Measurements from ENCODE around the gene TCF23.
"Not testable (repeated sequence)": the region's sequence is repeated elsewhere in the genome, so short reads cannot be mapped to it uniquely, and the experiment has no call there.

TCF23 gene

GRCh38 chr2:27185331-27186026, 36.7 kb downstream of the TCF23 start:
- H3K27me3 ChIP-seq (ENCODE audit: insufficient read depth, low read depth, severe bottlenecking), result no peaks in the 10 kb centered on the region
- no peak for TF ChIP-seq CTCF (IDR thresholded peaks at IDR 0.05; ENCODE audit: low read depth, low read length)
- H3K4me3 ChIP-seq (ENCODE audit: low read depth, low read length), result no peak overlapping the region
- H3K27ac ChIP-seq, result peak overlapping the region; percentile 39
- DNase-seq, result peak; percentile 56
- no peaks in the 10 kb centered on the region for H3K36me3 ChIP-seq
- no peaks in the 10 kb centered on the region for H3K9me3 ChIP-seq (ENCODE audit: severe bottlenecking)

DNA sequence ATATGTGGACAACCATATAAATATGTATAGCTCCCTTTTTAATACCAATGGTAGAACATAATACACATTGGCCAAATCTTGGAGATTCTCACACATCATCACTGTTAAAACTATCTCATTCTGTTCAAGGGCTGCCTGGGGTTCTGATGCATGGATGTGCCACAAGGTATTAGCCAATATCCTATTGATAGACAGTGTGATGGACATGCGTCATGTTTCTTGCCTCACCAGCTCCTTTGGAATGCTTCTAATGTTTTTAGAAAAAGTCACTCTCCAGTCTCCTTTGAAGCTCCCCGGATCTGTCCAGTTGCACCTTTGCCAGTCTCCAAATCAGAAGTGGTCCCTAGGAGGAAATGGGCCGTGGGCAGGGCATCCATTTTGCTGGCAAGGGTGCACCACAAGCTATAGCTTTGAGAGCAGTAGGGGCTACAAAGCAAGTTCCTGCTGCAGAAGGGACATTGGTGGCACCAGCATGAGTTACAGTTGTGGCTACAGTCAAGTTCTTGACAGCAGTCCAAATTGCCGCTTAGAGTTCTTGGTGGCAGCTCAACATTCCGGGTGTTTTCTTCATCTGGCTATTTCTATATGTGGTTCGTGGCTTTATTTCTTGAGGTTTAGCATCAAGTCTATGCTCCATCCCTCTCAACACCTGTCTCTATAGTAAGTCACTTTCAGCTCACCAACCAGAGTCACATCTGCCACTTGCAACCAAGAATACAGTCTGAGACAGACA, 38.0 kb downstream of the TCF23 start:
- TF ChIP-seq CTCF (IDR thresholded peaks at IDR 0.05; ENCODE audit: low read depth, low read length), result no peak

GRCh38 chr2:27189989-27190388, 41.2 kb downstream of the TCF23 start:
- H3K27me3 ChIP-seq (ENCODE audit: insufficient read depth, low read depth, severe bottlenecking), result no peaks in the 10 kb centered on the region
- no peak overlapping the region for H3K4me3 ChIP-seq (ENCODE audit: low read depth, low read length)

More for the DNA sequence above, 38.0 kb downstream of the TCF23 start:
- Histone ChIP-seq H3K36me3 (no peaks in the 10 kb centered on the region), H3K9me3 (ENCODE audit: severe bottlenecking) (no peaks in the 10 kb centered on the region), H3K27ac (no peak overlapping the region), H3K27me3 (ENCODE audit: insufficient read depth, low read depth, severe bottlenecking) (no peaks in the 10 kb centered on the region), H3K4me3 (ENCODE audit: low read depth, low read length) (no peak overlapping the region)
- DNase-seq, result no peak

GRCh38 chr2:27191070-27191829, 42.4 kb downstream of the TCF23 start:
- H3K27me3 ChIP-seq (ENCODE audit: insufficient read depth, low read depth, severe bottlenecking), result no peaks in the 10 kb centered on the region
- peak; percentile 81 for TF ChIP-seq CTCF (IDR thresholded peaks at IDR 0.05; ENCODE audit: low read depth, low read length)
- H3K36me3 ChIP-seq, result no peaks in the 10 kb centered on the region
- H3K4me3 ChIP-seq (ENCODE audit: low read depth, low read length), result no peak overlapping the region
- no peak overlapping the region for H3K27ac ChIP-seq
- no peaks in the 10 kb centered on the region for H3K9me3 ChIP-seq (ENCODE audit: severe bottlenecking)
- DNase-seq, result peak; percentile 80

More at GRCh38 chr2:27189989-27190388, 41.2 kb downstream of the TCF23 start:
- no peak for DNase-seq
- Histone ChIP-seq H3K36me3 (no peaks in the 10 kb centered on the region), H3K9me3 (ENCODE audit: severe bottlenecking) (no peaks in the 10 kb centered on the region), H3K27ac (no peak overlapping the region)
- TF ChIP-seq CTCF (IDR thresholded peaks at IDR 0.05; ENCODE audit: low read depth, low read length), result no peak

DNA sequence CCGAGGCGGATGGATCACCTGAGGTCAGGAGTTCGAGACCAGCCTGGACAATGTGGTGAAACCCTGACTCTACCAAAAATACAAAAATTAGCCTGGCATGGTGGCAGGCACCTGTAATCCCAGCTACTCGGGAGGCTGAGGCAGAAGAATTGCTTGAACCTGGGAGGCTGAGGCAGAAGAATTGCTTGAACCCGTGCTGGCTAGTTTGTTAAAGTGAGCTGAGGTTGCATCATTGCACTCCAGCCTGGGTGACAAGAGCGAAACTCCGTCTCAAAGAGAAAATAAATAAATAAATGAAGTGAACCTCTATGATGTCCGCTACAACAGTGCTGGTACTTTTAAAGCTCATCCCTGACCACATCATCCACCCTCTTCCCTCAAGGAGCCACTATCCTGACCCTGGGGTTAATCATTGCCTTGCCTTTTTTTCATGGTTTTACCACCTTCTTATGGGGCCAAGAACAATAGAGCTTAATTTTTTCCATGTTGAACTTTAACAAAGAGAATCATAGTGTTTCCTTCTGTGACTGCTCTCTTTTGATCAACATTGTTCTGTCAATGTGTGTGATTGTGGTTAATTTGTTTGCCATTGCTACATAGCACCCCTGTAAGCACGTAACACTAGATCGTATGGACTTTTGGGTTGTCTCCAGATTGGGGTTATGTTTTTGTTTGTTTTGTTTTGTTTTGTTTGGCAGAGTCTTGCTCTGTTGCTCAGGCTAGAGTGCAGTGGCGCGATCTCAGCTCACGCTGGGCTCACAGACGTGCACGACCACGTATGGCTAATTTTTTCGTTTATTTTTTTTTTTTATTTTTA, 45.9 kb downstream of the TCF23 start:
- Histone ChIP-seq H3K27ac (no peak overlapping the region), H3K9me3 (ENCODE audit: severe bottlenecking) (no peaks in the 10 kb centered on the region), H3K4me3 (ENCODE audit: low read depth, low read length) (no peak overlapping the region), H3K36me3 (peaks cover 2% of the 10 kb centered on the region), H3K27me3 (ENCODE audit: insufficient read depth, low read depth, severe bottlenecking) (no peaks in the 10 kb centered on the region)
- no peak for TF ChIP-seq CTCF (IDR thresholded peaks at IDR 0.05; ENCODE audit: low read depth, low read length)
- no peak for DNase-seq

- H3K27ac ChIP-seq; H3K9me3 ChIP-seq (ENCODE audit: severe bottlenecking); H3K4me3 ChIP-seq (ENCODE audit: low read depth, low read length); H3K27me3 ChIP-seq (ENCODE audit: insufficient read depth, low read depth, severe bottlenecking); DNase-seq: not testable (repeated sequence)
- H3K36me3 ChIP-seq, result peaks cover 11% of the 10 kb centered on the region
These were observed 47.0 kb downstream of the TCF23 start for GRCh38 chr2:27195799-27196198.

- H3K36me3 ChIP-seq, result peaks cover 28% of the 10 kb centered on the region
- not testable (repeated sequence) for H3K27ac ChIP-seq; H3K9me3 ChIP-seq (ENCODE audit: severe bottlenecking); DNase-seq; H3K27me3 ChIP-seq (ENCODE audit: insufficient read depth, low read depth, severe bottlenecking); H3K4me3 ChIP-seq (ENCODE audit: low read depth, low read length)
These were observed 49.3 kb downstream of the TCF23 start for GRCh38 chr2:27198068-27198467.
